ENCODE data around the gene NUCB2.

NUCB2 gene

GRCh38 chr11:17379383-17380180, 103.0 kb downstream of the NUCB2 start:
- H3K4me3 ChIP-seq (ENCODE audit: low read length) = no peak overlapping the region
- H3K27me3 ChIP-seq (ENCODE audit: control insufficient read depth, insufficient read depth, low read length) = no peaks in the 10 kb centered on the region
- no peak overlapping the region for H3K9ac ChIP-seq (ENCODE audit: low read length)
- no peaks in the 10 kb centered on the region for H3K36me3 ChIP-seq (ENCODE audit: control insufficient read depth, insufficient read depth, low read length)
- H3K4me1 ChIP-seq (ENCODE audit: control insufficient read depth, insufficient read depth, low read length) = no peaks in the 10 kb centered on the region
- H3K27ac ChIP-seq (ENCODE audit: low read depth, low read length) = no peak overlapping the region

GRCh38 chr11:17381156-17381555, 104.6 kb downstream of the NUCB2 start:
- Histone ChIP-seq H3K27me3 (ENCODE audit: control insufficient read depth, insufficient read depth, low read length) (no peaks in the 10 kb centered on the region), H3K4me3 (ENCODE audit: low read length) (no peak overlapping the region), H3K4me1 (ENCODE audit: control insufficient read depth, insufficient read depth, low read length) (no peaks in the 10 kb centered on the region), H3K27ac (ENCODE audit: low read depth, low read length) (no peak overlapping the region), H3K36me3 (ENCODE audit: control insufficient read depth, insufficient read depth, low read length) (no peaks in the 10 kb centered on the region), H3K9ac (ENCODE audit: low read length) (no peak overlapping the region)

Data from rectal smooth muscle tissue (tissue), 1 donor.